ENCODE data around the gene UBR3. TPM values are rescaled to one million over a fixed set of nuclear protein-coding genes. Genes with fewer than 3 reads are reported as not detected.
"Not testable (repeated sequence)": the region's sequence is repeated elsewhere in the genome, so short reads cannot be mapped to it uniquely, and the experiment has no call there.

The UBR3 gene
- total RNA-seq, 6 experiments from 2014 or later, result 30.1 to 46.3 (median 40.5) TPM

DNA sequence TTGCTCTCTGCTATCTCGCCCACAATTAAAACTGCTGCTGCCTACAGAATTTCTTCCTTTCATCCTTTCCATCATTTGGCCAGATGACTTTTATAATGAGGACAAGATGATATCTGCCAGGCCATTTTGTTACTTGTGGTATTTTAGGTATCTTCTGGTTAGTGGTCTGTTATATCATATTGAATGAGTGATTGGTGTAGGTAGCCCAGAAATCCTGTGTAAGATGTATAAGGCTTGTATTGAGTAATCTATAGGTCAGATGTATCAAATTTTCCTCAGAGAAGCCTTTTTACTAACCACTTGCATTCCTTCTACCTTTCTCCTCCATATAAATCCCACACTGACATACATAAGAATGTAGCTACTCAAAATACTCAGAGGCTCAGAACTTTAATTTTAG is 118.3 kb downstream of the UBR3 start:
- Mint-ChIP-seq H3K27me3 (ENCODE audit: insufficient read depth) (no peaks in the 10 kb centered on the region; the same call in 1 of the 2 replicates), H3K9me3 (no peaks in the 10 kb centered on the region), H3K4me1 (ENCODE audit: low read depth) (no peaks in the 10 kb centered on the region), H3K36me3 (ENCODE audit: low read depth) (peaks cover 5% of the 10 kb centered on the region), H3K27ac (0 out of 2 replicates have a peak overlapping the region, but pooled peaks have one; percentile 7), H3K4me3 (no peak overlapping the region)
- TF ChIP-seq, protein P1, sequence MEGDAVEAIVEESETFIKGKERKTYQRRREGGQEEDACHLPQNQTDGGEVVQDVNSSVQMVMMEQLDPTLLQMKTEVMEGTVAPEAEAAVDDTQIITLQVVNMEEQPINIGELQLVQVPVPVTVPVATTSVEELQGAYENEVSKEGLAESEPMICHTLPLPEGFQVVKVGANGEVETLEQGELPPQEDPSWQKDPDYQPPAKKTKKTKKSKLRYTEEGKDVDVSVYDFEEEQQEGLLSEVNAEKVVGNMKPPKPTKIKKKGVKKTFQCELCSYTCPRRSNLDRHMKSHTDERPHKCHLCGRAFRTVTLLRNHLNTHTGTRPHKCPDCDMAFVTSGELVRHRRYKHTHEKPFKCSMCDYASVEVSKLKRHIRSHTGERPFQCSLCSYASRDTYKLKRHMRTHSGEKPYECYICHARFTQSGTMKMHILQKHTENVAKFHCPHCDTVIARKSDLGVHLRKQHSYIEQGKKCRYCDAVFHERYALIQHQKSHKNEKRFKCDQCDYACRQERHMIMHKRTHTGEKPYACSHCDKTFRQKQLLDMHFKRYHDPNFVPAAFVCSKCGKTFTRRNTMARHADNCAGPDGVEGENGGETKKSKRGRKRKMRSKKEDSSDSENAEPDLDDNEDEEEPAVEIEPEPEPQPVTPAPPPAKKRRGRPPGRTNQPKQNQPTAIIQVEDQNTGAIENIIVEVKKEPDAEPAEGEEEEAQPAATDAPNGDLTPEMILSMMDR (IDR thresholded peaks at IDR 0.05), result no peak
- DNase-seq, result no peak

DNA sequence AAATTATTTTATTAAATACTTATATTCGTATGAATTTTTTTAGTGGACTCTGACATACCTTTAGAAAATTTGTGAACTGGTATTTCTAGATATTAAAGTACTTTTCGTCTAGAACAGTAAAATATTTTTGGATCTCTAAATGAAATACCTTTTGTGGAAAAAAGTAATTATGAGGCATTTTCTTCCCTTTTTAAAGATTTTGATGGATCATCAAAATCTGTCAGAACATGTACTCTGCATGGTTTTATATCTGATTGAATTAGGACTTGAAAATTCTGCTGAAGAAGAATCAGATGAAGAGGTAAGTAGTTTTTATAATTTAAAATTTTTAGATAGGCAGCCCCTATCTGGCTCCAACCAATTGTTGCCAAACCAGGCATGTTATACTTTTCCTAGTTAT is 118.8 kb downstream of the UBR3 start:
- Mint-ChIP-seq H3K27ac (no peak overlapping the region), H3K9me3 (no peaks in the 10 kb centered on the region), H3K4me3 (no peak overlapping the region), H3K27me3 (ENCODE audit: insufficient read depth) (no peaks in the 10 kb centered on the region; the same call in 1 of the 2 replicates), H3K4me1 (ENCODE audit: low read depth) (no peaks in the 10 kb centered on the region), H3K36me3 (ENCODE audit: low read depth) (peaks cover 5% of the 10 kb centered on the region)
- DNase-seq, result no peak
- TF ChIP-seq, protein P1 (IDR thresholded peaks at IDR 0.05), result no peak

DNA sequence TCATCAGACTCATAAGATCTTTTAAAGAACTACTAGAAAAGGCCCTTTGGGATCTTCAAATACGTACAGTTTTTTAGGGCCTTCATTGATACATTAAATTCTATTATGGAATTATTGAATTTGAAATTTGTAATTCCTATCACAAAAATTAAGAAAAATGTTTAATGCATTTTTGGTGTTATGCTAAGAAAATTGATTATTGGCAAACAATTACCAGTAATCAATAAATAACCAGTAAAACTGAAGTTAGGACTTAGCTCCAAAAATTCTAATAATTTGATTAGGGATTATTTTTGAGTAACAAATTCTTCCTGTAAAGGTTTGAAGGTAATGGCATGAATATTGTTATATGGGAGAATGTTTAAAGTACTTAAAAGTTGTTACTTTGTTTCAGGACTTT is 119.3 kb downstream of the UBR3 start:
- Mint-ChIP-seq H3K36me3 (ENCODE audit: low read depth) (peaks cover 5% of the 10 kb centered on the region), H3K27ac (no peak overlapping the region), H3K9me3 (no peaks in the 10 kb centered on the region), H3K4me1 (ENCODE audit: low read depth) (no peaks in the 10 kb centered on the region), H3K27me3 (ENCODE audit: insufficient read depth) (no peaks in the 10 kb centered on the region; the same call in 1 of the 2 replicates), H3K4me3 (no peak overlapping the region)
- no peak for DNase-seq
- TF ChIP-seq, protein P1 (IDR thresholded peaks at IDR 0.05), result no peak

DNA sequence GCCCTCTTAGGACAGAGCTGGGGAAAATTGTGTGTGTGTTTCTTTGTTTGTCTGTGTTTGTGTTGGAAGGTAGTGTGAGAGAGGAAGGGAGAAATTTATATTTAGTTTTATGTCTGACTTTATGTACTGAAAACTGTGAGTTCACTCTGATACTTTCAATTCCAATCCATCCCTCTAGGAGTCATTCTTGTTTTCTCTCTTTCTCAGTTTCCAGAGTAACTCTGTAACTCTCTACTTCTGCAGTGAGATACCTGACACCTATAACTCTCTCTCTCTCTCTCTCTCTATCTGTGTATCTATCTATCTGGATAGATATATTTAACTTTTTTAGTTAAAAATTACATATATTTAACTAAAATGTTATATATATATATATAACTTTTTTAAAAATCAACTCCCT is 128.7 kb downstream of the UBR3 start:
- no peak for DNase-seq
- Mint-ChIP-seq H3K9me3 (no peaks in the 10 kb centered on the region), H3K4me3 (no peak overlapping the region), H3K36me3 (ENCODE audit: low read depth) (peaks cover 21% of the 10 kb centered on the region), H3K4me1 (ENCODE audit: low read depth) (peaks cover 18% of the 10 kb centered on the region), H3K27ac (0 out of 2 replicates have a peak overlapping the region, but pooled peaks have one; percentile 22), H3K27me3 (ENCODE audit: insufficient read depth) (no peaks in the 10 kb centered on the region; the same call in 1 of the 2 replicates)
- TF ChIP-seq, protein P1 (IDR thresholded peaks at IDR 0.05), result no peak

DNA sequence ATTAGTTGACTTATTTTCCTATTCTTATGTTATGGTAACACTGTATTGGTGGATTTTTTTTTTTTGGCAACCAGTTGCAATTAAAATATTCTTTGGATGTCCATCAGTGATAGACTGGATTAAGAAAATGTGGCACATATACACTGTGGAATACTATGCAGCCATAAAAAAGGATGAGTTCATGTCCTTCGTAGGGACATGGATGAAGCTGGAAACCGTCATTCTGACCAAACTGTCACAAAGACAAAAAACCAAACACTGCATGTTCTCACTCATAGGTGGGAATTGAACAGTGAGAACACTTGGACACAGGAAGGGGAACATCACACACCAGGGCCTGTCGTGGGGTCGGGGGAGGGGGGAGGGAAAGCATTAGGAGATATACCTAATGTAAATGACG is 130.0 kb downstream of the UBR3 start:
- H3K27ac Mint-ChIP-seq; H3K27me3 Mint-ChIP-seq (ENCODE audit: insufficient read depth); DNase-seq; H3K4me3 Mint-ChIP-seq; H3K9me3 Mint-ChIP-seq: not testable (repeated sequence)
- H3K4me1 Mint-ChIP-seq (ENCODE audit: low read depth), result peaks cover 27% of the 10 kb centered on the region
- peaks cover 29% of the 10 kb centered on the region for H3K36me3 Mint-ChIP-seq (ENCODE audit: low read depth)

DNA sequence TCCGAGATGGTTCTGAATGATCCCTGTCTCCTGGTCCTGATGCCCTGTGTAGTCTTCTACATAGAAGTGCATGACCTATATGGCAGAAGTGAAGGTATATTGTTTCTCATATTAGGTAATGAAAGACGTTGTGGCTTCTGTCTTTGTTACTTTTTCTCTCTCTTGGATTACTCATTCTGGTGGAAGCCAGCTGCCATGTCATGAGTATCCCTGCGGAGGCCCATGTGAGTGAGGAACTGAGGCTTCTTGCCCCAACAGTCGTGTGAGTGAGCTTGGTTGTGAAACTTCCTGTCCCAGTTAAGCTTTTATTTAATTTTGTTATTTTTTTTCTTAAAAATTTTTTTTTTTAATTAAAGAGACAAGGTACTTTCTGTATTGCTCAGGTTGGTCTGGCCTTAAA is 134.7 kb downstream of the UBR3 start:
- no peaks in the 10 kb centered on the region for H3K27me3 Mint-ChIP-seq (ENCODE audit: insufficient read depth)
- peak; percentile 71 for DNase-seq
- H3K4me1 Mint-ChIP-seq (ENCODE audit: low read depth), result peaks cover 42% of the 10 kb centered on the region
- no peaks in the 10 kb centered on the region for H3K9me3 Mint-ChIP-seq
- H3K27ac Mint-ChIP-seq, result peak overlapping the region; percentile 88
- TF ChIP-seq, protein P1 (IDR thresholded peaks at IDR 0.05), result no peak
- peaks cover 37% of the 10 kb centered on the region for H3K36me3 Mint-ChIP-seq (ENCODE audit: low read depth)
- H3K4me3 Mint-ChIP-seq, result peak overlapping the region; percentile 52

Data from HFFc6 (cell line).